ENCODE data around the gene ST7L.

DNA sequence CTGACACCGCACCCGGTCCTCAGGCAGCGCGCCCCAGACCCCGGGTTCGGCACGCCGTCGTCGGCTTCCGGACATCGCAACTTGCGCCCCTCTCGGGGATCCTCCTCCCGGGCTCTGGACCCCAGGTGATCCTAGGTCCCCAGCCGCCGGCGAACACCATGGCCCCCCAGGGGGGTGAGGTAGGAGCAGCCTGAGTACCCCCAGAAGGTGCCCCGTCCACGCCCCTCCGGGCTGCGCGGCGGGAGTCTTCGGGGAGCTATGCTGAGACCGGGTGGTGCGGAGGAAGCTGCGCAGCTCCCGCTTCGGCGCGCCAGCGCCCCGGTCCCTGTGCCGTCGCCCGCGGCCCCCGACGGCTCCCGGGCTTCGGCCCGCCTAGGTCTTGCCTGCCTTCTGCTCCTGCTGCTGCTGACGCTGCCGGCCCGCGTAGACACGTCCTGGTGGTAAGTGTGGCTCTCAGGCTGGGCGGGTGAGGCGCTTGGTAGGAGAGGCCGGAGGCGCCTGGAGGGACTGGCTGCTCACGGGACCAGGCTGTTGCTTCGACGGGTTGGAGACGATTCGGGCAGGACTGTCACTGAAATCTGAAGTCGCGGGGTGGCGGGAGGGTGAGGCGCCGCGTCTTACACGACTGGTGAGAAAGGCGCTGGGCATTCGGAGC, 109.8 kb downstream of the ST7L start:
- TF ChIP-seq ZNF274 (IDR thresholded peaks at IDR 0.05; ENCODE audit: low read depth, low read length) (no peak), YY1 (IDR thresholded peaks at IDR 0.05; ENCODE audit: insufficient read depth, insufficient read length) (no peak), SUZ12 (IDR thresholded peaks at IDR 0.05; ENCODE audit: extremely low read depth, insufficient read depth, insufficient read length) (no peak)

Data from NT2/D1 (cell line).